Panc1 (cell line): Measurements from ENCODE around the gene B3GNT4. TPM values are rescaled to one million over a fixed set of nuclear protein-coding genes. Genes with fewer than 3 reads are reported as not detected.

ENCODE experiments used
- ATAC-seq: fragments of 200-7000 bp; cut with Tn5 transposase; 2 replicates; pipeline ENCODE4 v1.9.1; 2020; ENCODE audit warnings: mild to moderate bottlenecking, moderate library complexity
- BruUV-seq: library from RNA; stranded (reverse); fragments of 400-500 nt; replicated peaks from 2 replicates; lab custom pipeline; 2021; lab: Mats Ljungman, UMichigan
- CTCF ChIA-PET: fragments of 300-600 bp; sonication (Branson Sonifier 250); formaldehyde crosslinking; loops from one replicate; lab custom pipeline; 2022; ENCODE audit warnings: antibody characterized with exemption; lab: Charles Lee
- POLR2A ChIA-PET: fragments of 300-600 bp; sonication (Branson Sonifier 250); formaldehyde crosslinking; loops from one replicate; lab custom pipeline; 2022; ENCODE audit warnings: antibody characterized with exemption; lab: Charles Lee
- DNase-seq: peaks from one replicate; pipeline ENCODE4 v3.0.0-alpha.2; 2010; ENCODE audit warnings: low read depth, low spot score
- H3K27ac ChIP-seq: 2 replicates; pipeline ENCODE4 v1.5.1; 2011; ENCODE audit warnings: mild to moderate bottlenecking, low read length, inconsistent platforms
- H3K27me3 ChIP-seq: fragments of 200-500 bp; sonication (Bioruptor generic); 2 replicates; pipeline ENCODE4 v1.6.0; 2014; ENCODE audit warnings: low read length, inconsistent platforms; ENCODE audit not compliant: control insufficient read depth, insufficient read depth
- H3K36me3 ChIP-seq: fragments of 200-500 bp; sonication (Bioruptor generic); 2 replicates; pipeline ENCODE4 v1.5.1; 2014; ENCODE audit warnings: inconsistent platforms, mild to moderate bottlenecking, low read length, moderate library complexity; ENCODE audit not compliant: control insufficient read depth, insufficient read depth
- H3K4me1 ChIP-seq: 2 replicates; pipeline ENCODE4 v1.5.1; 2011; ENCODE audit warnings: inconsistent platforms, mild to moderate bottlenecking, low read length, moderate library complexity; ENCODE audit not compliant: control insufficient read depth, insufficient read depth
- H3K4me3 ChIP-seq, 2 experiments: 2 replicates each; pipeline ENCODE4 v1.5.1; 2011 to 2012; ENCODE audit warnings: low read depth in 2 of 2, low read length in 2 of 2, mild to moderate bottlenecking in 2 of 2, inconsistent platforms in 1 of 2, moderate library complexity in 1 of 2
- H3K9me3 ChIP-seq: fragments of 200-500 bp; sonication (Bioruptor generic); 2 replicates; pipeline ENCODE4 v1.5.1; 2014; ENCODE audit warnings: low read depth, mild to moderate bottlenecking, inconsistent platforms, low read length, moderate library complexity; ENCODE audit not compliant: control insufficient read depth, insufficient read depth
- CTCF ChIP-seq: fragments of 450-650 bp; IDR thresholded peaks from 2 replicates; pipeline ENCODE4 v1.5.1; 2017; ENCODE audit warnings: mild to moderate bottlenecking
- POLR2AphosphoS5 ChIP-seq: IDR thresholded peaks from 2 replicates; pipeline ENCODE4 v1.6.1; 2012; ENCODE audit warnings: mild to moderate bottlenecking, low read depth, low read length, moderate library complexity
- REST ChIP-seq, 2 experiments: IDR thresholded peaks; 2 replicates each; pipeline ENCODE4 v1.6.1; 2011 to 2012; ENCODE audit warnings: low read depth in 2 of 2, control low read depth in 1 of 2, low read length in 1 of 2, mild to moderate bottlenecking in 1 of 2, moderate library complexity in 1 of 2; ENCODE audit not compliant: insufficient read depth in 1 of 2
- SIN3A ChIP-seq: IDR thresholded peaks from 2 replicates; pipeline ENCODE4 v1.6.1; 2012; ENCODE audit warnings: low read depth, mild to moderate bottlenecking, low read length, moderate library complexity, borderline replicate concordance; ENCODE audit not compliant: insufficient read depth
- TCF7L2 ChIP-seq: IDR thresholded peaks from 2 replicates; pipeline ENCODE4 v1.6.1; 2011; ENCODE audit warnings: mild to moderate bottlenecking, low read depth, low read length, inconsistent platforms
- in situ Hi-C: cut with HindIII; loops from 2 replicates; pipeline ENCODE4 v1.10.0; 2016; ENCODE audit warnings: low sequenced_read_pairs, low pct_unique_long_range_greater_than_20kb
- intact Hi-C: fragments of 100-400 bp; cut with micrococcal nuclease; formaldehyde crosslinking; loops from one replicate; pipeline ENCODE4 v1.10.0; 2022; ENCODE audit not compliant: unreplicated experiment
- total RNA-seq: library from RNA; stranded (reverse); gene quantifications from one replicate; pipeline ENCODE4 v1.2.1, GENCODE V29; 2021; ENCODE audit not compliant: unreplicated experiment

The B3GNT4 gene
- total RNA-seq, 1 experiment from 2014 or later: 1.8 TPM

GRCh38 chr12:122244565-122245371 lies 41.3 kb downstream of the B3GNT4 start:
- in situ Hi-C loops: no loop called here
- intact Hi-C loops: no loop called here
- ChIA-PET CTCF (no interaction called here), POLR2A (interaction anchor here (0.6 to 0.7 kb wide), 2 partner anchors 17 to 19 kb away, joined by 4 to 7 read pairs; no protein-coding TSS in a partner anchor)
- BruUV-seq: no TSS peak
- Histone ChIP-seq H3K4me3 (no peak overlapping the region), H3K27me3 (no peaks in the 10 kb centered on the region), H3K4me1 (no peaks in the 10 kb centered on the region), H3K36me3 (peaks cover 1% of the 10 kb centered on the region; the same call in 1 of the 2 replicates), H3K9me3 (no peaks in the 10 kb centered on the region), H3K27ac (no peak overlapping the region)
- ATAC-seq (no peak), DNase-seq (no peak)
- TF ChIP-seq REST (IDR thresholded peaks at IDR 0.05; ENCODE audit: insufficient read depth in 1 of 2, low read depth in 2 of 2, low read length in 1 of 2): no peak
- no peak for TF ChIP-seq POLR2AphosphoS5
- TF ChIP-seq TCF7L2: no peak
- no peak for TF ChIP-seq SIN3A
- TF ChIP-seq CTCF: no peak

GRCh38 chr12:122245553-122245952 lies 42.0 kb downstream of the B3GNT4 start:
- in situ Hi-C loops (no loop called here), intact Hi-C loops (no loop called here)
- peaks cover 2% of the 10 kb centered on the region; the same call in 1 of the 2 replicates for H3K36me3 ChIP-seq
- BruUV-seq: no TSS peak
- DNase-seq (no peak), ATAC-seq (no peak)
- no peak overlapping the region for H3K4me3 ChIP-seq
- H3K27me3 ChIP-seq: no peaks in the 10 kb centered on the region
- CTCF ChIA-PET: no interaction called here
- H3K27ac ChIP-seq: no peak overlapping the region
- TF ChIP-seq CTCF (no peak), SIN3A (no peak), POLR2AphosphoS5 (no peak)
- POLR2A ChIA-PET: interaction anchor here (0.7 kb wide), 1 partner anchor 18 kb away, joined by 7 read pairs; no protein-coding TSS in a partner anchor
- no peaks in the 10 kb centered on the region for H3K9me3 ChIP-seq
- no peaks in the 10 kb centered on the region for H3K4me1 ChIP-seq
